Tibial nerve (tissue), 4 donors: Measurements from ENCODE around the gene HAND2. TPM values are rescaled to one million over a fixed set of nuclear protein-coding genes. Genes with fewer than 3 reads are reported as not detected.

Experiments
- DNase-seq, 2 donors: peaks; one replicate each; pipeline ENCODE4 v3.0.0-alpha.2; 2019; ENCODE audit warnings: low spot score in 2 of 2
- H3K27ac ChIP-seq, 4 donors: fragments of 200-600 bp; sonication (generic) in 3 of 4; one replicate each; pipeline ENCODE4 v1.5.1; 2017 to 2019; ENCODE audit warnings: mild to moderate bottlenecking in 1 of 4
- H3K27me3 ChIP-seq, 2 donors: fragments of 200-600 bp; sonication (generic) in 1 of 2; one replicate each; pipeline versions ENCODE4 v1.5.1 to v1.6.0; 2017 to 2019
- H3K36me3 ChIP-seq, 3 donors: fragments of 200-600 bp; sonication (generic); one replicate each; pipeline ENCODE4 v1.5.1; 2018 to 2019
- H3K4me1 ChIP-seq, 4 donors: fragments of 200-600 bp; sonication (generic) in 3 of 4; one replicate each; pipeline ENCODE4 v1.5.1; 2017 to 2019
- H3K4me3 ChIP-seq, 4 donors: fragments of 200-600 bp; sonication (generic) in 3 of 4; one replicate each; pipeline ENCODE4 v1.5.1; 2017 to 2019; ENCODE audit warnings: mild to moderate bottlenecking in 1 of 4, moderate library complexity in 1 of 4
- H3K9me3 ChIP-seq, 4 donors: fragments of 200-600 bp; sonication (generic) in 3 of 4; one replicate each; pipeline ENCODE4 v1.5.1; 2017 to 2019
- CTCF ChIP-seq, 5 experiments: fragments of 200-600 bp in 3 of 5; fragments of 450-650 bp in 2 of 5; sonication (generic) in 3 of 5; IDR thresholded peaks; one replicate each; pipeline ENCODE4 v1.5.1; 2016 to 2019; ENCODE audit warnings: antibody characterized with exemption in 5 of 5, mild to moderate bottlenecking in 3 of 5, moderate library complexity in 2 of 5
- EP300 ChIP-seq, 2 donors: sonication (generic); formaldehyde crosslinking; IDR thresholded peaks; one replicate each; pipeline ENCODE4 v1.6.1; 2017; ENCODE audit warnings: antibody characterized with exemption in 2 of 2, mild to moderate bottlenecking in 1 of 2
- POLR2A ChIP-seq, 2 donors: fragments of 450-650 bp; IDR thresholded peaks; one replicate each; pipeline ENCODE4 v1.6.1; 2017; ENCODE audit warnings: antibody characterized with exemption in 2 of 2, mild to moderate bottlenecking in 2 of 2, moderate library complexity in 2 of 2
- WGBS, 2 donors: methylation state at CpG; one replicate each; pipeline ENCODE4 v1.1.5; 2018; 5-methylcytosine and 5-hydroxymethylcytosine counted together
- total RNA-seq, 4 donors: library from RNA; depleted of rRNA; stranded (reverse); fragments of >200 nt; gene quantifications; one replicate each; pipeline ENCODE4 v1.1.0, GENCODE V29; 2016

Gene HAND2
- total RNA-seq = 1 to 10 TPM; 1.9 to 5.1 (median 3.6) TPM

DNA sequence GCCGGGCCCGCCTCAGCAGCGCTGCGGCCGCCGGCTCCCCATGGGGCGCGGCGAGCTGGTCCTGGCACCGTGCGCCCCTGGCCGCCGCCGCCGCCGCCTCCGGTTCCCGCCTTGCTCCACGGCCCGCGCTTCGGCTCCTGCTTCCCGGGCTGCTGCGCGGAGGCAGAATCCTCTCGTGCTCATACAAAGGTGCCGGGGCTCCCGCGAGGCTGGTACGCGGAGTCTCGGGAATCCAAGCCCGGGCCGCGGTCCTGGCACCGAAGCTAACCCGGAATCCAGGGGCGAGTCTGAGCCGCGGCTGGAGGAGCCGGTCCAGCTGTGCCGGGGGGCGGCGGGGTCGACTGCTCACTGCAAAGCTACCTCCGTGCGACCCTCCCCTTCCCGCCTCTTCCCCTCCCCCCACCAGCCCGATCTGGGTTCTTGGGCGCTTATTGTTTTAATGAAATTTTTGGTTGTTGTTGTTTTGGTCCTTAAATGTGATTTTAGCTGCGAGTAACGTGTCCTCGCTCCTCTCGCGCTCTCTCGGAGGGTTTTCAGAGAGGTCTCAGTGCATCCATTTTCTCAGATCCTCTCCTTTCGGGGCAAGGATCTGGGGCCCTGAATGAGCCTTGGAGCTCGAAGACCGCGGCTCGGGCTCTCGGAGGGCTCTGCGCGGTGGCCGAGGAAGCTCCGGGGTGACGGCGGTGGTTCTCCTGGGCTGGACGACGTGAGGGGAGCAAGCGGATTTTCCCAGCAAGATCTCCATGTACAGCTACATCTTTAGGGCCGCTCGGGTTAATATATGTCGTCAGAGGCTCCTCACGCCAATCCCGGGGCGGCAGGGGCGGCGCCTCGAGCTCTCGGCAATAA lies at the start of gene HAND2:
TSS of gene HAND2 (minus strand) at position 753 of the 849 bp plus-strand sequence. CDS start 940 bp downstream, outside the sequence.
- H3K9me3 ChIP-seq = peaks cover 0 to 14% (median 0%) of the 10 kb centered on the region in 4 donors
- no peaks in the 10 kb centered on the region for H3K36me3 ChIP-seq
- peak in 1 of 2 donors; percentile 46 for TF ChIP-seq EP300 (IDR thresholded peaks at IDR 0.05)
- TF ChIP-seq POLR2A (IDR thresholded peaks at IDR 0.05) = no peak
- no peak for TF ChIP-seq CTCF (IDR thresholded peaks at IDR 0.05)
- H3K27ac ChIP-seq = peak within 1 kb of the TSS; percentile 7 to 79 (median 42)
- H3K4me1 ChIP-seq = peaks cover 0 to 57% (median 10%) of the 10 kb centered on the region in 4 donors
- peak within 1 kb of the TSS; percentile 35 to 59 (median 51) for H3K4me3 ChIP-seq
- WGBS, 2 donors = 1 to 2% methylated on average over 55 to 76 of the region's 81 CpGs
- DNase-seq = no peak
- peaks cover 2 to 97% of the 10 kb centered on the region in 2 donors for H3K27me3 ChIP-seq

- no peaks in the 10 kb centered on the region for H3K4me1 ChIP-seq
- no peak for TF ChIP-seq EP300 (IDR thresholded peaks at IDR 0.05)
- TF ChIP-seq POLR2A (IDR thresholded peaks at IDR 0.05) = no peak
- TF ChIP-seq CTCF (IDR thresholded peaks at IDR 0.05) = no peak
- 87% methylated on average over 7 of the region's 7 CpGs for WGBS, 2 donors
- no peaks in the 10 kb centered on the region for H3K27me3 ChIP-seq
- no peak for DNase-seq
- no peaks in the 10 kb centered on the region for H3K36me3 ChIP-seq
- H3K27ac ChIP-seq = no peak overlapping the region
- H3K4me3 ChIP-seq = no peak overlapping the region
- no peaks in the 10 kb centered on the region for H3K9me3 ChIP-seq
Measured at GRCh38 chr4:173578956-173579355, 48.9 kb upstream of the HAND2 start.

GRCh38 chr4:173577963-173578362 lies 47.9 kb upstream of the HAND2 start:
- no peak overlapping the region for H3K4me3 ChIP-seq
- TF ChIP-seq EP300 (IDR thresholded peaks at IDR 0.05) = no peak
- no peak for TF ChIP-seq CTCF (IDR thresholded peaks at IDR 0.05)
- TF ChIP-seq POLR2A (IDR thresholded peaks at IDR 0.05) = no peak
- H3K9me3 ChIP-seq = no peaks in the 10 kb centered on the region
- no peaks in the 10 kb centered on the region for H3K36me3 ChIP-seq
- DNase-seq = no peak
- WGBS, 2 donors = 75 to 81% methylated on average over 5 of the region's 5 CpGs
- no peaks in the 10 kb centered on the region for H3K27me3 ChIP-seq
- no peak overlapping the region for H3K27ac ChIP-seq
- H3K4me1 ChIP-seq = no peaks in the 10 kb centered on the region

- WGBS, 2 donors = 90 to 91% methylated on average over 5 of the region's 5 CpGs
- no peaks in the 10 kb centered on the region for H3K27me3 ChIP-seq
- no peak for TF ChIP-seq EP300 (IDR thresholded peaks at IDR 0.05)
- TF ChIP-seq POLR2A (IDR thresholded peaks at IDR 0.05) = no peak
- no peak for TF ChIP-seq CTCF (IDR thresholded peaks at IDR 0.05)
- no peaks in the 10 kb centered on the region for H3K9me3 ChIP-seq
- H3K4me1 ChIP-seq = no peaks in the 10 kb centered on the region
- no peaks in the 10 kb centered on the region for H3K36me3 ChIP-seq
- H3K4me3 ChIP-seq = no peak overlapping the region
- no peak for DNase-seq
- no peak overlapping the region for H3K27ac ChIP-seq
Measured at GRCh38 chr4:173575482-173576152, 45.6 kb upstream of the HAND2 start.

- no peaks in the 10 kb centered on the region for H3K27me3 ChIP-seq
- DNase-seq = no peak
- H3K36me3 ChIP-seq = no peaks in the 10 kb centered on the region
- WGBS, 2 donors = 48 to 54% methylated on average over 1 of the region's 1 CpG
- H3K27ac ChIP-seq = no peak overlapping the region
- H3K9me3 ChIP-seq = no peaks in the 10 kb centered on the region
- H3K4me1 ChIP-seq = no peaks in the 10 kb centered on the region
- TF ChIP-seq POLR2A (IDR thresholded peaks at IDR 0.05) (no peak), CTCF (IDR thresholded peaks at IDR 0.05) (no peak), EP300 (IDR thresholded peaks at IDR 0.05) (no peak)
- no peak overlapping the region for H3K4me3 ChIP-seq
Measured at GRCh38 chr4:173573725-173574124, 43.7 kb upstream of the HAND2 start.
